Small intestine (tissue), 7 donors: ENCODE results near the gene AHDC1. TPM values are rescaled to one million over a fixed set of nuclear protein-coding genes. Genes with fewer than 3 reads are reported as not detected.
"Not testable (repeated sequence)": the region's sequence is repeated elsewhere in the genome, so short reads cannot be mapped to it uniquely, and the experiment has no call there.

Experiments
- DNase-seq, 2 donors: peaks; one replicate each; pipeline versions ENCODE4 v3.0.0 to v3.0.0-alpha.2; 2013
- FAIRE-seq: peaks from 2 replicates; lab custom pipeline; 2012; peaks lifted over from hg19 to GRCh38; lab: Jason Lieb, UNC
- H3K27ac ChIP-seq, 3 donors: one replicate each; pipeline ENCODE4 v1.5.1; 2013; ENCODE audit warnings: low read length in 2 of 3, mild to moderate bottlenecking in 2 of 3, control low read depth in 1 of 3, inconsistent platforms in 1 of 3, low read depth in 1 of 3, moderate library complexity in 1 of 3
- H3K27me3 ChIP-seq, 3 donors: one replicate each; pipeline ENCODE4 v1.6.1; 2013; ENCODE audit warnings: low read length in 3 of 3, inconsistent platforms in 1 of 3; ENCODE audit not compliant: control insufficient read depth in 3 of 3, insufficient read depth in 3 of 3
- H3K36me3 ChIP-seq, 3 donors: one replicate each; pipeline ENCODE4 v1.6.1; 2013; ENCODE audit warnings: low read length in 3 of 3, inconsistent platforms in 1 of 3, low read depth in 1 of 3, mild to moderate bottlenecking in 1 of 3, moderate library complexity in 1 of 3; ENCODE audit not compliant: control insufficient read depth in 3 of 3, insufficient read depth in 2 of 3
- H3K4me1 ChIP-seq, 3 donors: one replicate each; pipeline ENCODE4 v1.6.1; 2013; ENCODE audit warnings: low read length in 2 of 3, inconsistent platforms in 1 of 3, low read depth in 1 of 3, mild to moderate bottlenecking in 1 of 3, moderate library complexity in 1 of 3; ENCODE audit not compliant: control insufficient read depth in 3 of 3, insufficient read depth in 2 of 3
- H3K4me3 ChIP-seq, 3 donors: one replicate each; pipeline ENCODE4 v1.5.1; 2013; ENCODE audit warnings: low read length in 3 of 3, control low read depth in 1 of 3, inconsistent platforms in 1 of 3, low read depth in 1 of 3, mild to moderate bottlenecking in 1 of 3, moderate library complexity in 1 of 3
- H3K9me3 ChIP-seq, 2 donors: one replicate each; pipeline ENCODE4 v1.6.1; 2013; ENCODE audit warnings: low read depth in 1 of 2, low read length in 1 of 2; ENCODE audit not compliant: control insufficient read depth in 2 of 2, insufficient read depth in 1 of 2
- WGBS, 3 donors: extraction: QIAGEN DNeasy Blood & Tissue Kit; methylation state at CpG; one replicate each; pipeline ENCODE4 v1.1.7; 2013; 5-methylcytosine and 5-hydroxymethylcytosine counted together
- polyA plus RNA-seq, 4 donors: library from polyadenylated mRNA; stranded (reverse) in 3 of 4; unstranded in 1 of 4; fragments of 200-250 nt in 3 of 4; fragments of 120-200 nt in 1 of 4; gene quantifications; one replicate each; pipeline versions ENCODE4 v1.2.1 to v1.2.3, GENCODE V29; 2013
- donor health status: healthy with polysubstance abuse.
- donor health status: control.
- donor health status: control.
- donor health status: Bipolar disorder and iron deficiency.
- donor health status: healthy.

AHDC1 gene
- polyA plus RNA-seq, 4 donors, result 3.5 to 17.4 (median 6.9) TPM

DNA sequence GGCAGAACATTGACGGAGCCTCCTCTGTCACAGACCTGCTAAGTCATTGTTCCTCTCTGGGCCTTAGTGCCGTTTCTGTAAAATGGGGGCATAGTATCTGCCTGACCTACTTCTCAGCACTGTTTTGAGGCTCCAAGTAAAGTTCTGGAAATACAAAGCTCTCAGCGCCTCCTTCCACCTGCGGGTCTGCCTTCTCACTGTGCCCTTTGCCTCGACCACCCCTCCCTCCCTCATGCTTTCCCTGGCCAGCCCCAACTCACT is 98.6 kb downstream of the AHDC1 start:
- no peak for FAIRE-seq
- no peak for DNase-seq

DNA sequence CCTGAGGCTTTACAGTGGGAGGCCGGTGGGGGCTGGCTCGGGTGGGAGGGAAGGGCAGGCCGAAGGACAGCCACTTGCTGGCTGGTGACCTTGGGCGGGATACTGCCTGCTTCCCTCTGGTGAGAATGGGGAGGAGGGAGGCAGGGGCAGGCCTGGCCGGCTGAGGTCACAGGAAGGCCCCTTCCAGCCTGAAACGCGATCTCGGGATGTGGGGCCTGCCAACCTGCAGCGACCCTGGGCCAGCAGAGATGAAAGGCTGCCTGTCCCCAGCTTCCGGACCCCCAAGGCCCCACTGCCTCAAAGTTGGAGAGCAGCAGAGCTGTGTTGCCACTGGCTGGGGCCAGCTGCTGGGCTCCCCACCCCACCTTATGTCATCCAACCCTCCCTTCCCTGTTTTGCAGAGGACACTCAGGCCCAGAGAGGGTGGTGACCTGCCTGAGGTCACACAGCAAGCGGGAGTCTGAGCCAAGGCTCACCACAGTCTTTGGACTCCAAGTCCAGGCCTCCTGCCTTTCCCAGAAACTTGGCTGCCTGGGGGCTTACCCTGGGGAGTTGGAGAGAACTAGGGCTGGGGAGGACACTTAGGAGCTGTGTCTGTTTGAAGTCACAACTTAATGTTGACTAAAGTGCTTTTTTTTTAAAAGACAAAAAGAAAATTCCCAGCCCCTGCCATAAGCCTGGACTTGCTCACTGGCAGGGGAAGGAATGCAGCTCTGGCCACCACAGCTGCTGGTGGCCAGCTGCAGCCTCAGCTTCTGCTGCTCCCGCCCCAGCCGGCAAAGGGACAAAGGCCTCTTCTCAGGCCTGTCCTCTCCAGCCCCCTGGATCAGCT is 99.1 kb downstream of the AHDC1 start:
- Histone ChIP-seq H3K36me3 (no peaks in the 10 kb centered on the region), H3K4me1 (peaks cover 0 to 32% (median 8%) of the 10 kb centered on the region in 3 donors), H3K9me3 (no peaks in the 10 kb centered on the region), H3K27me3 (no peaks in the 10 kb centered on the region), H3K27ac (peak overlapping the region in 2 of 3 donors; percentile 83 to 93), H3K4me3 (no peak overlapping the region)
- DNase-seq (peak in 1 of 2 donors; percentile 61), FAIRE-seq (no peak)
- WGBS, 3 donors, result 30 to 40% (median 30%) methylated on average over 13 of the region's 13 CpGs

More for the DNA sequence above, 98.6 kb downstream of the AHDC1 start:
- H3K27ac ChIP-seq, result peak overlapping the region in 2 of 3 donors; percentile 83 to 93
- H3K9me3 ChIP-seq, result no peaks in the 10 kb centered on the region
- no peaks in the 10 kb centered on the region for H3K36me3 ChIP-seq
- 37 to 51% (median 50%) methylated on average over 5 of the region's 5 CpGs for WGBS, 3 donors
- H3K4me1 ChIP-seq, result peaks cover 0 to 36% (median 8%) of the 10 kb centered on the region in 3 donors
- no peak overlapping the region for H3K4me3 ChIP-seq
- no peaks in the 10 kb centered on the region for H3K27me3 ChIP-seq

DNA sequence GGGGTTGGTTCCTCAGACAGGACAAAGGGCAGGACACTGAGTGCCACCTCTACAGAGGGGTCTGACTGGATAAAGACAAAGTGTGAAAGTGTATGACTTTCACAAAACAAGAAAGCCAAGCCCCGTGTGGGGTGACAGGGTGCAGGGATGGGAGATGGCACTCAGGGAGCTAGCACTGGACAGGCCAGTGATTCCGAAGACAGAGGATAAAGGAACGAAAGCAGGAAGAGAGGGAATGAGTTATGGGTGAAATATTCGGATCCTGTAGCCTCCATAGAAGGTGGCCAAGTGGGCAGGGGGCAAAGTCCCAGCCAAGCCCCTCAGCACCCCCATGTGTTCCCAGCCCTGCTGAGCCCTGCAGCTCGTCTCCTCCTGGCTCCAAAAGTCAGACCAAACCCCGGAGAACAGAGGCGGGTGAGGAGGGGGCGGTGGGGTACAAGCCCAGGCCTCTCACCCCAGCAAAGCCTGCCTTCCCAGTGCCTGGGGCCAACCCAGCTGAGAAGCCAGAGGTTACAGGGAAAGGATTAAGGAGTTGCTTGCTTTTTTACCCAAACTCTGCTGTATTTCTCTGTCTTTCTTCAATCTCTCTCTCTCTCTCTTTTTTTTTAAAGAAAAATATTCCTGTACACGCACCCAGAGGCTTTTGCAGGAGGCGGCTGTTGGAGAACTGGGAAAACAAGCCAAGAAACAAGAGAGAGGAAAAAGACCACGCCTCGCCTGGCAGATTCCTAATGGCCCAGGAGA is 99.9 kb downstream of the AHDC1 start:
- Histone ChIP-seq H3K4me1 (peaks cover 0 to 24% (median 8%) of the 10 kb centered on the region in 3 donors), H3K4me3 (no peak overlapping the region), H3K36me3 (no peaks in the 10 kb centered on the region), H3K9me3 (no peaks in the 10 kb centered on the region), H3K27ac (peak overlapping the region in 2 of 3 donors; percentile 83 to 93), H3K27me3 (no peaks in the 10 kb centered on the region)
- FAIRE-seq (no peak), DNase-seq (peak in 1 of 2 donors; percentile 47)
- WGBS, 3 donors, result 35 to 40% (median 36%) methylated on average over 11 to 12 of the region's 12 CpGs

DNA sequence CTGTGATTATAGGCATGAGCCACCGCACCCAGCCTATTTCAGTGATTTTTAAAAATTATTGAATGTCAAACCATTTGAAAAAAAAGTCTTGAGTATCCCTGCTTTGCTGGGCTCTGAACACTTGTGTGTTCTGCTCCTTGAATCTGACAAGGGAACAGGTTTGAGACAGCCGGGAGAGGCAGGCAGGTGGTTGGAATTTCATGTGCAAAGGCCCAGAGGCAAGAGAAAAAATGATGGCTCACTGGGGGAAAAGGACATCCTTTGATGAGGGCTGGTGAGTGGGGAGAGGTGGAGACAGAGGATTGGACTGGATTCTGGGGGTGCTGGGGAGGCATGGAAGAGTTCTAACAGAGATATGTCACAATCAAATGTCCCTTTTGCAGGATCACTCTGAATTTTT is 100.9 kb downstream of the AHDC1 start:
- Histone ChIP-seq H3K4me1 (peaks cover 0 to 21% (median 8%) of the 10 kb centered on the region in 3 donors), H3K9me3 (no peaks in the 10 kb centered on the region), H3K27ac (no peak overlapping the region), H3K4me3 (no peak overlapping the region), H3K36me3 (no peaks in the 10 kb centered on the region), H3K27me3 (no peaks in the 10 kb centered on the region)
- DNase-seq, result no peak
- FAIRE-seq, result no peak
- 92 to 97% (median 94%) methylated on average over 2 of the region's 2 CpGs for WGBS, 3 donors

DNA sequence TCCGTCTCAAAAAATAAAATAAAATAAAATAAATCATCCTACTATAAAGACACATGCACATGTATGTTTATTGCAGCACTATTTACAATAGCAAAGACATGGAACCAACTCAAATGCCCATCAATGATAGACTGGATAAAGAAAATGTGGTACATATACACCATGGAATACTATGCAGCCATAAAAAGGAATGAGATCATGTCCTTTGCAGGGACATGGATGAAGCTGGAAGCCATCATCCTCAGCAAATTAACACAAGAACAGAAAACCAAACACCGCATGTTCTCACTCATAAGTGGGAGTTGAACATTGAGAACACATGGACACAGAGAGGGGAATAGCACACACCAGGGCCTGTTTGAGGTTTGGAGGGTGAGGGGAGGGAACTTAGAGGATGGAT is 102.8 kb downstream of the AHDC1 start:
- H3K36me3 ChIP-seq, result not testable (repeated sequence)

DNA sequence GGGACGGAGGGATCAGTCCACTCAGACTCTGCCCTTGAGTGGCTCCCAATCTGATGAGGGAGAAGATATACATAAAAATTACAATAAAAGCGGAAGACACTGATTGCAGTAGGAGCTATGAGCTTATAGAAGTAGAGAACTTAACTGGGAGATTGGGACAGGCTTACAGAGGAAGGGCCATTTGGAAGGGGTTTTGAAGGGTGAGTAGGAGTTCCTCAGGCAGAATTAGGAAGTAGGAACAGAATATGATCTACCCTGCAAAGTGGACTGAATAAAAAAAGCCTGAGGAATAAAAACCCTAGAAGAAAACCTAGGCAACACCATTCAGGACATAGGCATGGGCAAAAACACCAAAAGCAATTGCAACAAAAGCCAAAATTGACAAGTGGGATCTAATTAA is 104.8 kb downstream of the AHDC1 start:
- no peak for DNase-seq
- Histone ChIP-seq H3K9me3 (no peaks in the 10 kb centered on the region), H3K27ac (no peak overlapping the region), H3K27me3 (no peaks in the 10 kb centered on the region), H3K4me3 (no peak overlapping the region), H3K4me1 (peaks cover 0 to 7% (median 0%) of the 10 kb centered on the region in 3 donors), H3K36me3 (no peaks in the 10 kb centered on the region)
- 94 to 96% (median 94%) methylated on average over 2 of the region's 2 CpGs for WGBS, 3 donors
- no peak for FAIRE-seq

More for the DNA sequence above, 102.8 kb downstream of the AHDC1 start:
- not testable (repeated sequence) for FAIRE-seq, H3K27ac ChIP-seq, H3K27me3 ChIP-seq, DNase-seq, H3K4me3 ChIP-seq, H3K9me3 ChIP-seq
- peaks cover 0 to 21% (median 8%) of the 10 kb centered on the region in 3 donors for H3K4me1 ChIP-seq
- 95 to 97% (median 96%) methylated on average over 2 of the region's 2 CpGs for WGBS, 3 donors

DNA sequence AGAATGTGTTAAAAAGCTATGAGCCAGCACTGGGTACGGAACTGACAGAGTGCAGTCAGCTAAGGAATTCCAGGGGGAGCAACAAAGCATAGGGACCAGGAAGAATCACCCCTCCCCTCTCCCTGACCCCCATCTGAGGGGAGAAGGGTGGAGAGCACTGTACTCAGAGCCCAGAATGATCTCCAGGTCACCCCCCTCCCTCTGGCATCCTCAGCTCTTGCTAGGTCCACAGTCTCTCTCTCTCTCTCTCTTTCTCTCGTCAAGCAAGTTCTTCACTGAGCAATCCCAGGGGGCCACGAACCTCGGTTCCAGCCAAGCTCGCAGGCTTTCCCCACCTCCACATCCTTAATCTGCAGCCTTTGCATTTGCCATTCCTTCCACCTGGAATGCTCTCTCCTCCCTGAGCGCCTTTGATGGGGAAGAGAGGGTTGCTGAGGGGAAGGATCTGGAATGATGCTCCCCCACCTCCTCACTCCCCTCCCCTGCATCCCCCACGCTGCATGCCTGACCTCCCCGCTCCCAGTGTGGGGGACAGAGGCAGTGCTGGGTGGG is 107.3 kb downstream of the AHDC1 start:
- H3K36me3 ChIP-seq, result no peaks in the 10 kb centered on the region
- FAIRE-seq (no peak), DNase-seq (no peak)
- no peak overlapping the region for H3K27ac ChIP-seq
- H3K27me3 ChIP-seq, result no peaks in the 10 kb centered on the region
- no peak overlapping the region for H3K4me3 ChIP-seq
- WGBS, 3 donors, result 28 to 44% (median 39%) methylated on average over 8 of the region's 8 CpGs
- no peaks in the 10 kb centered on the region for H3K9me3 ChIP-seq
- peaks cover 0 to 16% (median 6%) of the 10 kb centered on the region in 3 donors for H3K4me1 ChIP-seq

DNA sequence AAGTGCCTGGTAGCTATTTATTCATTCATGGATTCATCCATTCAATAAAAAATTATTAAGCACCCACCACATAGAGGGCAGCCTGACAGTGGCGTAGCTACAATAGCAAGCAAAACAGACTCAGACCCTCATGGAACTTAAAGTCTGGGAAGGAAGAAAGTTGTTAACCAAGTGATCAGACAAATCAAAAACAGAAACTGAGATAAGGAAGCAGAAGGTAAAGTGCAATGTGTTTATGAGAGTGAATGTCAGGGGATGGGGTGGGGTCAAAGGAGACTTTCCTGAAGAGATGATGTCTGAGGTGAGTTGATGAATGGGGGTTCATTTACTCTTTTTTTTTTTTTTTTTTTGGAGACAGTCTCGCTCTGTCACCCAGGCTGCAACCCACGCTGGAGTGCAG is 111.1 kb downstream of the AHDC1 start:
- no peak for FAIRE-seq
- Histone ChIP-seq H3K36me3 (no peaks in the 10 kb centered on the region), H3K27ac (peak overlapping the region; percentile 74 to 92 (median 88)), H3K9me3 (no peaks in the 10 kb centered on the region), H3K4me3 (no peak overlapping the region), H3K27me3 (no peaks in the 10 kb centered on the region), H3K4me1 (peaks cover 0 to 34% (median 6%) of the 10 kb centered on the region in 3 donors)
- 77 to 87% (median 82%) methylated on average over 3 of the region's 3 CpGs for WGBS, 3 donors
- peak; percentile 64 to 71 for DNase-seq
